Ovary (tissue), 9 donors: ENCODE data around the gene GAREM1. TPM values are rescaled to one million over a fixed set of nuclear protein-coding genes. Genes with fewer than 3 reads are reported as not detected.
A peak's percentile ranks its signal among the peaks of the same experiment; 100 is the strongest.

Experiments used
- DNase-seq, 5 donors: peaks; one replicate each; pipeline ENCODE4 v3.0.0-alpha.2; 2019 to 2020
- H3K27ac ChIP-seq, 2 donors: fragments of 200-600 bp; one replicate each; pipeline versions ENCODE4 v1.5.1 to v1.8.0; 2019 to 2022
- H3K27me3 ChIP-seq: fragments of 200-600 bp; one replicate; pipeline ENCODE4 v1.8.0; 2022
- H3K36me3 ChIP-seq: fragments of 200-600 bp; sonication (generic); one replicate; pipeline ENCODE4 v1.5.1; 2019
- H3K4me1 ChIP-seq: one replicate; pipeline ENCODE4 v1.8.1; 2013; ENCODE audit warnings: mild to moderate bottlenecking, moderate library complexity; ENCODE audit not compliant: insufficient read depth
- H3K4me3 ChIP-seq: fragments of 200-600 bp; sonication (generic); one replicate; pipeline ENCODE4 v1.5.1; 2017
- H3K9me3 ChIP-seq, 2 donors: fragments of 200-600 bp in 1 of 2; sonication (generic) in 1 of 2; one replicate each; pipeline versions ENCODE4 v1.5.1 to v1.8.1; 2013 to 2019; ENCODE audit warnings: mild to moderate bottlenecking in 1 of 2, moderate library complexity in 1 of 2
- CTCF ChIP-seq, 3 donors: fragments of 450-650 bp in 2 of 3; fragments of 200-600 bp in 1 of 3; IDR thresholded peaks; one replicate each; pipeline versions ENCODE4 v1.5.1 to v1.8.0; 2016 to 2022; ENCODE audit warnings: antibody characterized with exemption in 3 of 3, mild to moderate bottlenecking in 1 of 3
- EP300 ChIP-seq: sonication (generic); formaldehyde crosslinking; IDR thresholded peaks from one replicate; pipeline ENCODE4 v1.6.1; 2017; ENCODE audit warnings: antibody characterized with exemption
- POLR2A ChIP-seq: fragments of 450-650 bp; IDR thresholded peaks from one replicate; pipeline ENCODE4 v1.6.1; 2017; ENCODE audit warnings: antibody characterized with exemption, mild to moderate bottlenecking, moderate library complexity
- WGBS, 3 donors: extraction: QIAGEN DNeasy Blood & Tissue Kit in 1 of 3; methylation state at CpG; one replicate each; pipeline versions ENCODE4 v1.1.5 to v1.1.7; 2013 to 2017; 5-methylcytosine and 5-hydroxymethylcytosine counted together
- intact Hi-C, 4 donors: fragments of 100-400 bp; cut with DNase I; formaldehyde crosslinking; loops; one replicate each; pipeline versions ENCODE4 v1.11.0 to v1.15.1; 2022 to 2023
- polyA plus RNA-seq, 2 donors: library from polyadenylated mRNA; stranded (reverse); fragments of 200-250 nt in 1 of 2; fragments of 350-450 nt in 1 of 2; fragmentation: Illumina TruSeq in 1 of 2; extraction: RNeasy Lipid Tissue Mini Kit (QIAGEN cat#74804) in 1 of 2; gene quantifications; one replicate each; pipeline ENCODE4 v1.2.3, GENCODE V29; 2013 to 2014
- total RNA-seq, 7 donors: library from RNA; depleted of rRNA in 2 of 7; stranded (reverse); fragments of >200 nt in 2 of 7; fragmentation: NEBNext Ultra II Directional in 3 of 7; extraction: Animal tissue kit (Norgen Biotek cat#: 25700) in 3 of 7; gene quantifications; one replicate each; pipeline versions ENCODE4 v1.1.0 to v1.2.4, GENCODE V29; 2016 to 2023
- donor health status: DM: no; HTN: no; CAD: no; lungs with moderate emphysema.
- donor health status: DM: no; HTN: no; CAD: no.
- donor health status: Bipolar disorder and iron deficiency.
- donor health status: DM: yes; HTN: yes; CAD: no.
- donor health status: DM: no; HTN: no; CAD: no.
- donor health status: DM: yes; HTN: yes; CAD: no.

GAREM1 gene
- total and polyA plus RNA-seq, 9 donors = 2.7 to 15.2 (median 7.1) TPM

DNA sequence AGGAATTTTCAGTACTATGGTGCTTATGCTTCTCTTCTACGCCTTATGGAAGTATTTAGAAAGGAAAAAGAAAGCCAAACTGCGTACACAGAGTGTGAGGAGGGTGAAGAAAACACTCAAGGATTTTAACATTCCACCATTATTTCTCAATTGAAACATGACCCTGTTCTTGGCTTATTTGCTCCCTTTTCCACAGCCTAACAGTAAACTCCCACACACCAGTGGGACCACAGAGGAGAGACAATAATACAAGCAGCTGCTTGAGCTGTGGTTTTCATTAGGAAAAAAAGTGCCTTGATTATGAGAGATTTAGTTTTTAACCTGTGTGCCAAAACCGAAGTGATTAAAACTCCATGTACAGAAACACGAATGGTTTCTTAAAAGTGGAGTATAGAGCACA is 146.5 kb downstream of the GAREM1 start:
- TF ChIP-seq EP300 = no peak
- no peak for TF ChIP-seq CTCF (IDR thresholded peaks at IDR 0.05)
- TF ChIP-seq POLR2A = no peak
- H3K4me1 ChIP-seq = peaks cover 12% of the 10 kb centered on the region

GRCh38 chr18:32321826-32322225 is 148.9 kb downstream of the GAREM1 start:
- Histone ChIP-seq H3K4me1 (peaks cover 16% of the 10 kb centered on the region), H3K9me3 (no peaks in the 10 kb centered on the region), H3K27me3 (no peaks in the 10 kb centered on the region), H3K27ac (no peak overlapping the region), H3K36me3 (no peaks in the 10 kb centered on the region), H3K4me3 (no peak overlapping the region)
- 68 to 80% (median 71%) methylated on average over 1 of the region's 1 CpG for WGBS, 3 donors
- intact Hi-C loops = loop anchor here in 1 of 4 donors (10.0 kb wide), 1 partner anchor 143 kb away; no protein-coding TSS in a partner anchor
- DNase-seq = no peak
- TF ChIP-seq EP300 (no peak), CTCF (IDR thresholded peaks at IDR 0.05) (no peak), POLR2A (no peak)

More for the DNA sequence above, 146.5 kb downstream of the GAREM1 start:
- H3K36me3 ChIP-seq = no peaks in the 10 kb centered on the region
- peak in 2 of 5 donors; percentile 31 to 53 for DNase-seq
- H3K27ac ChIP-seq = peak overlapping the region in 1 of 2 donors; percentile 33
- H3K9me3 ChIP-seq = no peaks in the 10 kb centered on the region
- 8 to 21% (median 11%) methylated on average over 4 of the region's 4 CpGs for WGBS, 3 donors
- H3K4me3 ChIP-seq = no peak overlapping the region
- H3K27me3 ChIP-seq = no peaks in the 10 kb centered on the region
- intact Hi-C loops = loop anchor here in 1 of 4 donors (10.0 kb wide), 1 partner anchor 141 kb away; no protein-coding TSS in a partner anchor

DNA sequence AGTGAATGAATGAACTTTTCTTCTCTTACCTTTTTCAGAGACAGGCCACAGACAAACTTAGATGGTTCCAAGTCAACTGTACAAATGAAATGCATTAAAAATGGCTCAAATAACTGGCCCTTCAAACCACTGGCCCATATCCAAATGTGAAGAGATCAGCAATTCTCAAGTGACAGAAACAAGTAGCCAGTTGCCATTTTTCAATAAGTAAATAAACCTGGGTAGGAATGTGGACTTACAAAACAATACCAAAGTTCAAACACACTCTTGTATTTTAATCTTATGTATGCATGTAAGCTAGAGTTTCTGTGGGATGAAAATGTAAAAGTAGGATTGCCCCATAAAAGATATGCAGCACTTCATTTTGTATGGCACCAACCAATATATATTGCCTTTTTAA is 151.6 kb downstream of the GAREM1 start:
- Histone ChIP-seq H3K27me3 (no peaks in the 10 kb centered on the region), H3K9me3 (no peaks in the 10 kb centered on the region), H3K27ac (no peak overlapping the region), H3K36me3 (no peaks in the 10 kb centered on the region), H3K4me3 (no peak overlapping the region), H3K4me1 (peaks cover 12% of the 10 kb centered on the region)
- DNase-seq = no peak
- TF ChIP-seq CTCF (IDR thresholded peaks at IDR 0.05) (no peak), EP300 (no peak), POLR2A (no peak)
- intact Hi-C loops = no loop called here

- TF ChIP-seq CTCF (IDR thresholded peaks at IDR 0.05) (no peak), POLR2A (no peak), EP300 (no peak)
- intact Hi-C loops = no loop called here
- Histone ChIP-seq H3K27me3 (no peaks in the 10 kb centered on the region), H3K4me3 (no peak overlapping the region), H3K27ac (no peak overlapping the region), H3K4me1 (peaks cover 12% of the 10 kb centered on the region), H3K36me3 (no peaks in the 10 kb centered on the region), H3K9me3 (no peaks in the 10 kb centered on the region)
- no peak for DNase-seq
- 93 to 99% (median 97%) methylated on average over 4 of the region's 4 CpGs for WGBS, 3 donors
Measured at GRCh38 chr18:32318581-32318980, 152.1 kb downstream of the GAREM1 start.
